Daoy (cell line): ENCODE results near the gene HEY2. TPM values are rescaled to one million over a fixed set of nuclear protein-coding genes. Genes with fewer than 3 reads are reported as not detected.
A peak's percentile ranks its signal among the peaks of the same experiment; 100 is the strongest.
"Not testable (repeated sequence)": the region's sequence is repeated elsewhere in the genome, so short reads cannot be mapped to it uniquely, and the experiment has no call there.

Experiments
- DNase-seq: peaks from one replicate; pipeline ENCODE4 v3.0.0-alpha.2; 2015; ENCODE audit warnings: low read depth
- total RNA-seq: library from RNA; depleted of rRNA; stranded (reverse); fragments of >200 nt; shearing (Covaris generic); gene quantifications from 2 replicates; pipeline ENCODE4 v1.2.3, GENCODE V29; 2014; rRNA removed

The HEY2 gene
- total RNA-seq, 1 experiment from 2014 or later = 1.2 TPM

GRCh38 chr6:125795301-125795700 is 45.9 kb downstream of the HEY2 start:
- DNase-seq = no peak

- DNase-seq = no peak
Observed at GRCh38 chr6:125797120-125797885, 47.9 kb downstream of the HEY2 start.

- no peak for DNase-seq
Observed at GRCh38 chr6:125797886-125798444, 48.5 kb downstream of the HEY2 start.

- DNase-seq = no peak
Observed at GRCh38 chr6:125798734-125799508, 49.5 kb downstream of the HEY2 start.

- DNase-seq = no peak
Observed at GRCh38 chr6:125802383-125802782, 53.0 kb downstream of the HEY2 start.

GRCh38 chr6:125802943-125803377 is 53.5 kb downstream of the HEY2 start:
- DNase-seq = peak; percentile 65

- DNase-seq = no peak
Observed at GRCh38 chr6:125804264-125804663, 54.8 kb downstream of the HEY2 start.

- DNase-seq = not testable (repeated sequence)
Observed at GRCh38 chr6:125804866-125805425, 55.5 kb downstream of the HEY2 start.

- DNase-seq = no peak
Observed at GRCh38 chr6:125806813-125807212, 57.4 kb downstream of the HEY2 start.

- no peak for DNase-seq
Observed at GRCh38 chr6:125807293-125807692, 57.9 kb downstream of the HEY2 start.

- no peak for DNase-seq
Observed at GRCh38 chr6:125808060-125808459, 58.6 kb downstream of the HEY2 start.

GRCh38 chr6:125808591-125808990 is 59.2 kb downstream of the HEY2 start:
- DNase-seq = no peak

- DNase-seq = no peak
Observed at GRCh38 chr6:125809570-125810170, 60.2 kb downstream of the HEY2 start.

GRCh38 chr6:125810445-125810844 is 61.0 kb downstream of the HEY2 start:
- DNase-seq = no peak

Other genes with a start within 250 kb of the HEY2 start
- gene NCOA7, start 41.3 kb downstream of the HEY2 start, total RNA-seq = 32.7 and 40.2 TPM in 2 replicates
- 25.1 and 26.6 TPM in 2 replicates for gene HINT3, start 207.1 kb downstream of the HEY2 start, total RNA-seq
- 31.5 and 33.4 TPM in 2 replicates for gene TRMT11, start 236.9 kb downstream of the HEY2 start, total RNA-seq